PFSK-1 (cell line): ENCODE measurements around the gene YIPF1.

ENCODE experiments used
- FOXP2 ChIP-seq: optimal IDR thresholded peaks from 2 replicates; pipeline ENCODE3; 2011; ENCODE audit warnings: borderline replicate concordance, control low read depth, inconsistent platforms; ENCODE audit not compliant: insufficient read depth; ENCODE audit errors: extremely low read length, extremely low read depth
- POLR2AphosphoS5 ChIP-seq: IDR thresholded peaks from 2 replicates; pipeline ENCODE4 v1.6.1; 2012; ENCODE audit warnings: low read depth, mild to moderate bottlenecking, control low read depth, low read length, moderate library complexity
- SIN3A ChIP-seq: IDR thresholded peaks from 2 replicates; pipeline ENCODE4 v1.6.1; 2012; ENCODE audit warnings: mild to moderate bottlenecking, low read length, moderate library complexity, borderline replicate concordance; ENCODE audit not compliant: insufficient read depth
- TAF1 ChIP-seq: IDR thresholded peaks from 2 replicates; pipeline ENCODE4 v1.6.1; 2012; ENCODE audit warnings: low read length, control low read depth, borderline replicate concordance; ENCODE audit not compliant: insufficient read depth
- TF ChIP-seq, protein P1 (sequence below), 2 experiments: IDR thresholded peaks; 2 replicates each; pipeline versions ENCODE4 v1.6.1 to v1.8.0; 2011 to 2012; ENCODE audit warnings: low read depth in 2 of 2, low read length in 2 of 2, control low read depth in 1 of 2, inconsistent platforms in 1 of 2, mild to moderate bottlenecking in 1 of 2, moderate library complexity in 1 of 2; ENCODE audit not compliant: insufficient read depth in 1 of 2

YIPF1 gene

DNA sequence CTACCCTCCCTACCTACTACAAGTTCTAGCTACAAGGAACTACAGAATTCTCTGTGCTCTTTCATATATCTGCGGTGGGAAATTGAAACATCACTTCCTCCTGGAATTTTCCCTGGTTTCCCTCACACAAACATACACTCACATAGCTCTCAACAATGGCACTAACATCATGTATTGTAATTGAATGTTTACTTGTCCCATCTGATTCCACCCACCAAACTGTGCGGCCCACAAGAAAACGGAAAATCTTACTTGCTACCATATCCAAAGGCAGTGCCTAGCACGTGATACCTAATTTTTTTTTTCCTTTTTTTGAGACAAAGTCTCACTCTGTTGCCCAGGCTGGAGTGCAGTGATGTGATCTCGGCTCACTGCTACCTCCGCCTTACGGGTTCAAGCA lies 85.4 kb downstream of the YIPF1 start:
- TF ChIP-seq POLR2AphosphoS5, result no peak
- TF ChIP-seq, protein P1, sequence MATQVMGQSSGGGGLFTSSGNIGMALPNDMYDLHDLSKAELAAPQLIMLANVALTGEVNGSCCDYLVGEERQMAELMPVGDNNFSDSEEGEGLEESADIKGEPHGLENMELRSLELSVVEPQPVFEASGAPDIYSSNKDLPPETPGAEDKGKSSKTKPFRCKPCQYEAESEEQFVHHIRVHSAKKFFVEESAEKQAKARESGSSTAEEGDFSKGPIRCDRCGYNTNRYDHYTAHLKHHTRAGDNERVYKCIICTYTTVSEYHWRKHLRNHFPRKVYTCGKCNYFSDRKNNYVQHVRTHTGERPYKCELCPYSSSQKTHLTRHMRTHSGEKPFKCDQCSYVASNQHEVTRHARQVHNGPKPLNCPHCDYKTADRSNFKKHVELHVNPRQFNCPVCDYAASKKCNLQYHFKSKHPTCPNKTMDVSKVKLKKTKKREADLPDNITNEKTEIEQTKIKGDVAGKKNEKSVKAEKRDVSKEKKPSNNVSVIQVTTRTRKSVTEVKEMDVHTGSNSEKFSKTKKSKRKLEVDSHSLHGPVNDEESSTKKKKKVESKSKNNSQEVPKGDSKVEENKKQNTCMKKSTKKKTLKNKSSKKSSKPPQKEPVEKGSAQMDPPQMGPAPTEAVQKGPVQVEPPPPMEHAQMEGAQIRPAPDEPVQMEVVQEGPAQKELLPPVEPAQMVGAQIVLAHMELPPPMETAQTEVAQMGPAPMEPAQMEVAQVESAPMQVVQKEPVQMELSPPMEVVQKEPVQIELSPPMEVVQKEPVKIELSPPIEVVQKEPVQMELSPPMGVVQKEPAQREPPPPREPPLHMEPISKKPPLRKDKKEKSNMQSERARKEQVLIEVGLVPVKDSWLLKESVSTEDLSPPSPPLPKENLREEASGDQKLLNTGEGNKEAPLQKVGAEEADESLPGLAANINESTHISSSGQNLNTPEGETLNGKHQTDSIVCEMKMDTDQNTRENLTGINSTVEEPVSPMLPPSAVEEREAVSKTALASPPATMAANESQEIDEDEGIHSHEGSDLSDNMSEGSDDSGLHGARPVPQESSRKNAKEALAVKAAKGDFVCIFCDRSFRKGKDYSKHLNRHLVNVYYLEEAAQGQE (IDR thresholded peaks at IDR 0.05; ENCODE audit: insufficient read depth in 1 of 2, low read depth in 2 of 2, low read length in 2 of 2), result no peak
- TF ChIP-seq TAF1, result no peak
- TF ChIP-seq SIN3A, result no peak
- no peak for TF ChIP-seq FOXP2
